Heart right ventricle (tissue), 16 donors: Measurements from ENCODE around the gene UNKL. TPM values are rescaled to one million over a fixed set of nuclear protein-coding genes. Genes with fewer than 3 reads are reported as not detected.

Source experiments
- ATAC-seq, 8 donors: fragments of 200-7000 bp; cut with Tn5 transposase; one replicate each; pipeline ENCODE4 v1.9.1; 2020; ENCODE audit warnings: mild to moderate bottlenecking in 8 of 8, moderate library complexity in 8 of 8, moderate number of reproducible peaks in 1 of 8
- DNase-seq, 2 donors: peaks; one replicate each; pipeline ENCODE4 v3.0.0-alpha.2; 2020
- H3K27ac ChIP-seq, 10 donors: fragments of 200-600 bp; sonication (generic) in 2 of 10; one replicate each; pipeline versions ENCODE4 v1.5.0 to v1.8.0; 2020 to 2022; ENCODE audit warnings: mild to moderate bottlenecking in 3 of 10
- H3K27me3 ChIP-seq, 7 donors: fragments of 200-600 bp; one replicate each; pipeline ENCODE4 v1.8.0; 2021 to 2022; ENCODE audit warnings: mild to moderate bottlenecking in 2 of 7
- H3K36me3 ChIP-seq, 9 donors: fragments of 200-600 bp; sonication (generic) in 1 of 9; one replicate each; pipeline versions ENCODE4 v1.5.0 to v1.8.0; 2020 to 2022; ENCODE audit warnings: mild to moderate bottlenecking in 2 of 9
- H3K4me1 ChIP-seq, 9 donors: fragments of 200-600 bp; sonication (generic) in 1 of 9; one replicate each; pipeline versions ENCODE4 v1.5.0 to v1.8.0; 2020 to 2022; ENCODE audit warnings: mild to moderate bottlenecking in 4 of 9
- H3K4me3 ChIP-seq, 10 donors: fragments of 200-600 bp; sonication (generic) in 2 of 10; one replicate each; pipeline versions ENCODE4 v1.5.0 to v1.8.0; 2020 to 2022; ENCODE audit warnings: mild to moderate bottlenecking in 7 of 10, moderate library complexity in 2 of 10
- H3K9me3 ChIP-seq, 11 donors: fragments of 200-600 bp in 10 of 11; sonication (generic) in 2 of 11; one replicate each; pipeline versions ENCODE4 v1.5.0 to v1.8.0; 2013 to 2022; ENCODE audit warnings: mild to moderate bottlenecking in 2 of 11, control low read depth in 1 of 11, moderate library complexity in 1 of 11
- WGBS, 2 donors: extraction: QIAGEN DNeasy Blood & Tissue Kit; methylation state at CpG; one replicate each; pipeline ENCODE4 v1.1.7; 2013; ENCODE audit warnings: inconsistent platforms in 1 of 2; 5-methylcytosine and 5-hydroxymethylcytosine counted together
- intact Hi-C, 10 donors: fragments of 100-400 bp; cut with DNase I; formaldehyde crosslinking; loops; one replicate each; pipeline versions ENCODE4 v1.11.1 to v1.14.2; 2022
- polyA plus RNA-seq, 2 donors: library from polyadenylated mRNA; stranded (reverse); fragments of 200-250 nt; gene quantifications; one replicate each; pipeline ENCODE4 v1.2.3, GENCODE V29; 2013
- total RNA-seq, 10 donors: library from RNA; stranded (reverse); fragmentation: NEBNext Ultra II Directional in 3 of 10; extraction: Animal tissue kit (Norgen Biotek cat#: 25700) in 3 of 10; gene quantifications; one replicate each; pipeline versions ENCODE4 v1.2.1 to v1.2.4, GENCODE V29; 2021 to 2023
- TF ChIP-seq, protein P1 (sequence below), 9 donors: fragments of 200-600 bp; sonication (generic) in 2 of 9; IDR thresholded peaks; one replicate each; pipeline versions ENCODE4 v1.5.0 to v1.8.0; 2021 to 2022; ENCODE audit warnings: antibody characterized with exemption in 9 of 9, mild to moderate bottlenecking in 5 of 9, moderate library complexity in 1 of 9
- donor health status: Arrhythmogenic right ventricular cardiomyopathy.
- donor health status: ischemic (EF 13 %, LVEDD 7.1; RV severe dilation, severe dysfunction).
- donor health status: healthy with polysubstance abuse.
- donor health status: DM: no; HTN: yes; CAD: no.
- donor health status: DM: no; HTN: no; CAD: no.
- donor health status: ischemic (EF 25% LVEDD 6.9; RV normal size, moderate dysfunction).
- donor health status: ischemic (EF 25% LVEDD 5.7; RV mildly dilated, moderate dysfunction).
- donor health status: healthy.
- donor health status: DM: yes; HTN: yes; CAD: no.
- donor health status: Ischemic cardiomyopathy.
- donor health status: ischemic (EF 35%, LVEDD 5.7; RV mildly dilated, moderate dysfunction).
- donor health status: nonischemic (EF 11% LVEDD 7.7; RV severe dilation, severe dysfunction).
- donor health status: DM: yes; HTN: yes; CAD: no.
- donor health status: PGD.
- donor health status: ischemic (EF 29% LVEDD 5.4; RV normal size, mild dysfunction).
- donor health status: nonischemic (EF 23%, LVEDD 6.1; RV moderate dilation, normal function).

UNKL gene
- total and polyA plus RNA-seq, 12 donors, result 3.3 to 20.4 (median 11.4) TPM

- Histone ChIP-seq H3K36me3 (peaks cover 0 to 70% (median 47%) of the 10 kb centered on the region in 9 donors), H3K27me3 (no peaks in the 10 kb centered on the region), H3K9me3 (no peaks in the 10 kb centered on the region), H3K27ac (peak overlapping the region in 1 of 10 donors; percentile 98), H3K4me3 (no peak overlapping the region), H3K4me1 (peaks cover 21 to 45% (median 35%) of the 10 kb centered on the region in 9 donors)
- no peak for DNase-seq
- intact Hi-C loops, result loop anchor here in 2 of 10 donors (5.0 to 10.0 kb wide), 3 partner anchors 38 to 98 kb away; partner anchors contain the start of genes GNPTG (in 1 of the 2), TSR3 (in 1 of the 2) and UNKL (in 1 of the 2)
- TF ChIP-seq, protein P1, sequence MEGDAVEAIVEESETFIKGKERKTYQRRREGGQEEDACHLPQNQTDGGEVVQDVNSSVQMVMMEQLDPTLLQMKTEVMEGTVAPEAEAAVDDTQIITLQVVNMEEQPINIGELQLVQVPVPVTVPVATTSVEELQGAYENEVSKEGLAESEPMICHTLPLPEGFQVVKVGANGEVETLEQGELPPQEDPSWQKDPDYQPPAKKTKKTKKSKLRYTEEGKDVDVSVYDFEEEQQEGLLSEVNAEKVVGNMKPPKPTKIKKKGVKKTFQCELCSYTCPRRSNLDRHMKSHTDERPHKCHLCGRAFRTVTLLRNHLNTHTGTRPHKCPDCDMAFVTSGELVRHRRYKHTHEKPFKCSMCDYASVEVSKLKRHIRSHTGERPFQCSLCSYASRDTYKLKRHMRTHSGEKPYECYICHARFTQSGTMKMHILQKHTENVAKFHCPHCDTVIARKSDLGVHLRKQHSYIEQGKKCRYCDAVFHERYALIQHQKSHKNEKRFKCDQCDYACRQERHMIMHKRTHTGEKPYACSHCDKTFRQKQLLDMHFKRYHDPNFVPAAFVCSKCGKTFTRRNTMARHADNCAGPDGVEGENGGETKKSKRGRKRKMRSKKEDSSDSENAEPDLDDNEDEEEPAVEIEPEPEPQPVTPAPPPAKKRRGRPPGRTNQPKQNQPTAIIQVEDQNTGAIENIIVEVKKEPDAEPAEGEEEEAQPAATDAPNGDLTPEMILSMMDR (IDR thresholded peaks at IDR 0.05), result no peak
- WGBS, 2 donors, result 86 to 87% methylated on average over 38 of the region's 38 CpGs
- no peak for ATAC-seq
Measured at GRCh38 chr16:1313721-1314369, 100.7 kb downstream of the UNKL start.

Other genes with a start within 250 kb of the UNKL start
- under 1 TPM in 1 of 10 donors, not detected in 9; 0.37 TPM for gene TPSG1, start 189.4 kb downstream of the UNKL start, total RNA-seq
- gene TPSG1, start 189.4 kb downstream of the UNKL start, polyA plus RNA-seq, result under 1 TPM in 1 of 2 donors, not detected in 1; 0.06 TPM
- 1 to 10 TPM in 7 of 10 donors, under 1 TPM in 3; 0.33 to 5.2 (median 1.8) TPM for gene TPSB2, start 184.5 kb downstream of the UNKL start, total RNA-seq
- gene TPSB2, start 184.5 kb downstream of the UNKL start, polyA plus RNA-seq, result 1 to 10 TPM; 1.7 to 6.4 TPM
- gene TPSAB1, start 174.0 kb downstream of the UNKL start, total RNA-seq, result 10 to 100 TPM in 1 of 10 donors, 1 to 10 TPM in 7, under 1 TPM in 2; 0.53 to 11.4 (median 2.2) TPM
- gene TPSAB1, start 174.0 kb downstream of the UNKL start, polyA plus RNA-seq, result 1 to 10 TPM; 1.5 to 5.8 TPM
- under 1 TPM in 3 of 10 donors, not detected in 7; 0.28 to 0.44 (median 0.33) TPM for gene TPSD1, start 158.6 kb downstream of the UNKL start, total RNA-seq
- under 1 TPM; 0.12 to 0.51 TPM for gene TPSD1, start 158.6 kb downstream of the UNKL start, polyA plus RNA-seq
- gene UBE2I, start 105.1 kb downstream of the UNKL start, total RNA-seq, result 10 to 100 TPM; 70.6 to 99.8 (median 84.6) TPM
- gene UBE2I, start 105.1 kb downstream of the UNKL start, polyA plus RNA-seq, result 10 to 100 TPM; 63.1 to 76.4 TPM
- 1 to 10 TPM in 9 of 10 donors, under 1 TPM in 1; 0.37 to 3.8 (median 2.0) TPM for gene BAIAP3, start 81.1 kb downstream of the UNKL start, total RNA-seq
- 1 to 10 TPM; 1.4 to 6.8 TPM for gene BAIAP3, start 81.1 kb downstream of the UNKL start, polyA plus RNA-seq
- 10 to 100 TPM; 41.5 to 63.6 (median 56.0) TPM for gene TSR3, start 62.8 kb downstream of the UNKL start, total RNA-seq
- gene TSR3, start 62.8 kb downstream of the UNKL start, polyA plus RNA-seq, result 10 to 100 TPM; 43.7 to 83.4 TPM
- 10 to 100 TPM; 24.8 to 43.4 (median 29.9) TPM for gene GNPTG, start 62.8 kb downstream of the UNKL start, total RNA-seq
- gene GNPTG, start 62.8 kb downstream of the UNKL start, polyA plus RNA-seq, result 10 to 100 TPM; 44.5 to 56.3 TPM
- gene UQCC4, start 6.0 kb upstream of the UNKL start, total RNA-seq, result 10 to 100 TPM in 9 of 10 donors, 1 to 10 TPM in 1; 7.8 to 14.9 (median 12.5) TPM
- gene UQCC4, start 6.0 kb upstream of the UNKL start, polyA plus RNA-seq, result 10 to 100 TPM in 1 of 2 donors, 1 to 10 TPM in 1; 9.0 to 30.5 TPM
- under 1 TPM in 4 of 10 donors, not detected in 6; 0.32 to 0.61 (median 0.47) TPM for gene PERCC1, start 16.4 kb upstream of the UNKL start, total RNA-seq
- gene PERCC1, start 16.4 kb upstream of the UNKL start, polyA plus RNA-seq, result under 1 TPM; 0.04 to 0.59 TPM
- gene CCDC154, start 29.9 kb upstream of the UNKL start, total RNA-seq, result 1 to 10 TPM in 4 of 10 donors, under 1 TPM in 6; 0.17 to 2.7 (median 0.75) TPM
- 1 to 10 TPM in 1 of 2 donors, under 1 TPM in 1; 0.49 to 5.9 TPM for gene CCDC154, start 29.9 kb upstream of the UNKL start, polyA plus RNA-seq
- 10 to 100 TPM; 29.9 to 60.1 (median 35.1) TPM for gene CLCN7, start 60.3 kb upstream of the UNKL start, total RNA-seq
- 10 to 100 TPM; 29.5 to 60.6 TPM for gene CLCN7, start 60.3 kb upstream of the UNKL start, polyA plus RNA-seq
- gene PTX4, start 74.2 kb upstream of the UNKL start, total RNA-seq, result not detected
- not detected for gene PTX4, start 74.2 kb upstream of the UNKL start, polyA plus RNA-seq
- gene TELO2, start 78.7 kb upstream of the UNKL start, total RNA-seq, result 10 to 100 TPM; 14.5 to 22.0 (median 19.7) TPM
- gene TELO2, start 78.7 kb upstream of the UNKL start, polyA plus RNA-seq, result 10 to 100 TPM; 27.4 to 50.5 TPM
- gene TMEM204, start 119.0 kb upstream of the UNKL start, total RNA-seq, result 10 to 100 TPM; 10.7 to 24.4 (median 18.1) TPM
- 10 to 100 TPM; 37.5 to 49.9 TPM for gene TMEM204, start 119.0 kb upstream of the UNKL start, polyA plus RNA-seq
- 10 to 100 TPM in 2 of 10 donors, 1 to 10 TPM in 8; 4.7 to 11.9 (median 8.0) TPM for gene IFT140, start 197.4 kb upstream of the UNKL start, total RNA-seq
- 1 to 10 TPM; 6.8 to 9.2 TPM for gene IFT140, start 197.4 kb upstream of the UNKL start, polyA plus RNA-seq
- 10 to 100 TPM in 8 of 10 donors, 1 to 10 TPM in 2; 9.5 to 13.8 (median 10.7) TPM for gene CRAMP1, start 197.7 kb upstream of the UNKL start, total RNA-seq
- 10 to 100 TPM in 1 of 2 donors, 1 to 10 TPM in 1; 3.2 to 10.0 TPM for gene CRAMP1, start 197.7 kb upstream of the UNKL start, polyA plus RNA-seq